Measurements from ENCODE around the gene LCAT.
"Not testable (repeated sequence)": the region's sequence is repeated elsewhere in the genome, so short reads cannot be mapped to it uniquely, and the experiment has no call there.

The LCAT gene

GRCh38 chr16:67979955-67980678 is 36.2 kb upstream of the LCAT start, which contains the start of gene DPEP3:
Gene DPEP3, minus strand, starts transcription at chr16:67980499. Its CDS starts 119 bp downstream, at chr16:67980380.
- no peaks in the 10 kb centered on the region for H3K27me3 ChIP-seq (replicated peaks; ENCODE audit: control insufficient read depth, insufficient read depth, low read length)
- H3K36me3 ChIP-seq (ENCODE audit: control insufficient read depth, insufficient read depth, low read length) = no peaks in the 10 kb centered on the region
- TF ChIP-seq, protein P1, sequence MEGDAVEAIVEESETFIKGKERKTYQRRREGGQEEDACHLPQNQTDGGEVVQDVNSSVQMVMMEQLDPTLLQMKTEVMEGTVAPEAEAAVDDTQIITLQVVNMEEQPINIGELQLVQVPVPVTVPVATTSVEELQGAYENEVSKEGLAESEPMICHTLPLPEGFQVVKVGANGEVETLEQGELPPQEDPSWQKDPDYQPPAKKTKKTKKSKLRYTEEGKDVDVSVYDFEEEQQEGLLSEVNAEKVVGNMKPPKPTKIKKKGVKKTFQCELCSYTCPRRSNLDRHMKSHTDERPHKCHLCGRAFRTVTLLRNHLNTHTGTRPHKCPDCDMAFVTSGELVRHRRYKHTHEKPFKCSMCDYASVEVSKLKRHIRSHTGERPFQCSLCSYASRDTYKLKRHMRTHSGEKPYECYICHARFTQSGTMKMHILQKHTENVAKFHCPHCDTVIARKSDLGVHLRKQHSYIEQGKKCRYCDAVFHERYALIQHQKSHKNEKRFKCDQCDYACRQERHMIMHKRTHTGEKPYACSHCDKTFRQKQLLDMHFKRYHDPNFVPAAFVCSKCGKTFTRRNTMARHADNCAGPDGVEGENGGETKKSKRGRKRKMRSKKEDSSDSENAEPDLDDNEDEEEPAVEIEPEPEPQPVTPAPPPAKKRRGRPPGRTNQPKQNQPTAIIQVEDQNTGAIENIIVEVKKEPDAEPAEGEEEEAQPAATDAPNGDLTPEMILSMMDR (IDR thresholded peaks at IDR 0.05; ENCODE audit: insufficient read depth, low read length, poor library complexity, severe bottlenecking) = peak; percentile 67
- H3K4me3 ChIP-seq (replicated peaks; ENCODE audit: low read depth, low read length) = no peak within 1 kb of the TSS
- DNase-seq (ENCODE audit: extremely low read depth, insufficient read length) = peak; percentile 41

GRCh38 chr16:67977469-67978227 is 33.7 kb upstream of the LCAT start:
- H3K27me3 ChIP-seq (replicated peaks; ENCODE audit: control insufficient read depth, insufficient read depth, low read length) = no peaks in the 10 kb centered on the region
- DNase-seq (ENCODE audit: extremely low read depth, insufficient read length) = no peak
- TF ChIP-seq, protein P1 (IDR thresholded peaks at IDR 0.05; ENCODE audit: insufficient read depth, low read length, poor library complexity, severe bottlenecking) = no peak
- H3K4me3 ChIP-seq (replicated peaks; ENCODE audit: low read depth, low read length) = no peak overlapping the region
- no peaks in the 10 kb centered on the region for H3K36me3 ChIP-seq (ENCODE audit: control insufficient read depth, insufficient read depth, low read length)

DNA sequence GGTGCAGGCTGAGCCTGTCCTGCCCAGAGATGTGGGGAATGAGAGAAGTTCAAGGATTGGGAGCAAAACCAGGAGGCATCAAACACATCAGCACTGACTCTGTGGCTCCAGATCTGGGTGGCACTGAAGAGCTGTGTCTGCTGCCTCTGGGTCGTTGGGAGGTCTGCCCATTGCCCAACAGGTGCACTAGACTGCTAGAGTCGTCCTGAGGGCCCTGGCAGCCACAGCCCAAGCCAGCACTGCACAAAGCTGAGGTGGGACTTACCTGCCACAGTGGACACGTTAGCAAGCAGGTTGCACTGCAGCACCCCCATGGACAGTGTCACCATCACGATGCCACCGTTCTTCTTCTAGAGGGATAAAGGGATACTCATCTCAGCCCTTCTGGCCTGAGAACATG is 33.1 kb upstream of the LCAT start:
- H3K36me3 ChIP-seq (ENCODE audit: control insufficient read depth, insufficient read depth, low read length) = no peaks in the 10 kb centered on the region
- no peak overlapping the region for H3K4me3 ChIP-seq (replicated peaks; ENCODE audit: low read depth, low read length)
- H3K27me3 ChIP-seq (replicated peaks; ENCODE audit: control insufficient read depth, insufficient read depth, low read length) = no peaks in the 10 kb centered on the region
- TF ChIP-seq, protein P1 (IDR thresholded peaks at IDR 0.05; ENCODE audit: insufficient read depth, low read length, poor library complexity, severe bottlenecking) = no peak
- no peak for DNase-seq (ENCODE audit: extremely low read depth, insufficient read length)

- Histone ChIP-seq H3K36me3 (ENCODE audit: control insufficient read depth, insufficient read depth, low read length) (no peaks in the 10 kb centered on the region), H3K27me3 (replicated peaks; ENCODE audit: control insufficient read depth, insufficient read depth, low read length) (no peaks in the 10 kb centered on the region), H3K4me3 (replicated peaks; ENCODE audit: low read depth, low read length) (no peak overlapping the region)
- no peak for DNase-seq (ENCODE audit: extremely low read depth, insufficient read length)
- TF ChIP-seq, protein P1 (IDR thresholded peaks at IDR 0.05; ENCODE audit: insufficient read depth, low read length, poor library complexity, severe bottlenecking) = no peak
These were observed 32.3 kb upstream of the LCAT start for GRCh38 chr16:67976205-67976604.

GRCh38 chr16:67975321-67976105 is 31.6 kb upstream of the LCAT start:
- Histone ChIP-seq H3K4me3 (replicated peaks; ENCODE audit: low read depth, low read length) (no peak overlapping the region), H3K36me3 (ENCODE audit: control insufficient read depth, insufficient read depth, low read length) (no peaks in the 10 kb centered on the region), H3K27me3 (replicated peaks; ENCODE audit: control insufficient read depth, insufficient read depth, low read length) (no peaks in the 10 kb centered on the region)
- peak; percentile 42 for DNase-seq (ENCODE audit: extremely low read depth, insufficient read length)
- TF ChIP-seq, protein P1 (IDR thresholded peaks at IDR 0.05; ENCODE audit: insufficient read depth, low read length, poor library complexity, severe bottlenecking) = no peak

DNA sequence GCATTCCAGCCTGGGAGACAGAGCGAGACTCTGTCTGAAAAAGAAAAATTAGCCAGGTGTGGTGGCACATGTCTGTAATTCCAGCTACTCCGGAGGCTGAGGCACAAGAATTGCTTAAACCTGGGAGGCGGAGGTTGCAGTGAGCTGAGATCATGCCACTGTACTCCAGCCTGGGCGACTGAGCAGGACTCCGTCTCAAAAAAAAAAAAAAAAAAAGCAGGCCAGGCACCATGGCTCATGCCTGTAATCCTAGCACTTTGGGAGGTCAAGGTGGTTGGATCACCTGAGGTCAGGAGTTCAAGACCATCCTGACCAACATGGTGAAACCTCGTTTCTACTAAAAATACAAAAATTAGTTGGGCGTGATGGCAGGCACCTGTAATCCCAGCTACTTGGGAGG is 28.4 kb upstream of the LCAT start:
- not testable (repeated sequence) for H3K36me3 ChIP-seq (ENCODE audit: control insufficient read depth, insufficient read depth, low read length); H3K27me3 ChIP-seq (replicated peaks; ENCODE audit: control insufficient read depth, insufficient read depth, low read length); DNase-seq (ENCODE audit: extremely low read depth, insufficient read length); H3K4me3 ChIP-seq (replicated peaks; ENCODE audit: low read depth, low read length)

Data from GM06990 (cell line).